Measurements from ENCODE around the gene PRDM16. TPM values are rescaled to one million over a fixed set of nuclear protein-coding genes. Genes with fewer than 3 reads are reported as not detected.
"Not testable (repeated sequence)": the region's sequence is repeated elsewhere in the genome, so short reads cannot be mapped to it uniquely, and the experiment has no call there.

Gene PRDM16
- total RNA-seq, 4 donors from 2014 or later: 0.19 to 1.6 (median 0.36) TPM

GRCh38 chr1:3087049-3087448, 18.0 kb downstream of the PRDM16 start:
- H3K27me3 ChIP-seq: peaks cover 81% of the 10 kb centered on the region
- H3K4me3 ChIP-seq: no peak overlapping the region
- no peaks in the 10 kb centered on the region for H3K36me3 ChIP-seq
- TF ChIP-seq CTCF (IDR thresholded peaks at IDR 0.05) (no peak), POLR2AphosphoS5 (IDR thresholded peaks at IDR 0.05) (no peak), POLR2A (IDR thresholded peaks at IDR 0.05) (no peak), EP300 (IDR thresholded peaks at IDR 0.05) (no peak)
- H3K4me1 ChIP-seq: no peaks in the 10 kb centered on the region
- WGBS: 69% methylated on average over 13 of the region's 17 CpGs
- no peaks in the 10 kb centered on the region for H3K9me3 ChIP-seq
- DNase-seq (ENCODE audit: low spot score in 2 of 2): no peak
- H3K27ac ChIP-seq: no peak overlapping the region

- H3K27me3 ChIP-seq: peaks cover 81% of the 10 kb centered on the region
- not testable (repeated sequence) for H3K4me3 ChIP-seq; H3K9me3 ChIP-seq; H3K27ac ChIP-seq; H3K36me3 ChIP-seq; H3K4me1 ChIP-seq; DNase-seq (ENCODE audit: low spot score in 2 of 2)
- 78% methylated on average over 20 of the region's 20 CpGs for WGBS
These were observed 19.1 kb downstream of the PRDM16 start for GRCh38 chr1:3087946-3088668.

- no peak for TF ChIP-seq EP300 (IDR thresholded peaks at IDR 0.05)
- TF ChIP-seq POLR2AphosphoS5 (IDR thresholded peaks at IDR 0.05): no peak
- Histone ChIP-seq H3K4me3 (no peak overlapping the region), H3K9me3 (no peaks in the 10 kb centered on the region), H3K4me1 (no peaks in the 10 kb centered on the region), H3K36me3 (no peaks in the 10 kb centered on the region), H3K27ac (no peak overlapping the region), H3K27me3 (peaks cover 78% of the 10 kb centered on the region)
- 96% methylated on average over 8 of the region's 17 CpGs for WGBS
- DNase-seq (ENCODE audit: low spot score in 2 of 2): no peak
These were observed 20.5 kb downstream of the PRDM16 start for GRCh38 chr1:3089490-3089889.

- no peaks in the 10 kb centered on the region for H3K4me1 ChIP-seq
These were observed 22.3 kb downstream of the PRDM16 start for GRCh38 chr1:3091334-3091733.

GRCh38 chr1:3092530-3092929, 23.5 kb downstream of the PRDM16 start:
- H3K9me3 ChIP-seq: no peaks in the 10 kb centered on the region
- no peak overlapping the region for H3K4me3 ChIP-seq
- DNase-seq (ENCODE audit: low spot score in 2 of 2): no peak
- H3K27ac ChIP-seq: no peak overlapping the region
- TF ChIP-seq POLR2AphosphoS5 (IDR thresholded peaks at IDR 0.05) (no peak), EP300 (IDR thresholded peaks at IDR 0.05) (no peak), CTCF (IDR thresholded peaks at IDR 0.05) (no peak), POLR2A (IDR thresholded peaks at IDR 0.05) (no peak)
- no peaks in the 10 kb centered on the region for H3K36me3 ChIP-seq
- peaks cover 67% of the 10 kb centered on the region for H3K27me3 ChIP-seq
- H3K4me1 ChIP-seq: no peaks in the 10 kb centered on the region
- 82% methylated on average over 4 of the region's 7 CpGs for WGBS

More at GRCh38 chr1:3091334-3091733, 22.3 kb downstream of the PRDM16 start:
- Histone ChIP-seq H3K9me3 (no peaks in the 10 kb centered on the region), H3K27ac (no peak overlapping the region), H3K4me3 (no peak overlapping the region), H3K36me3 (no peaks in the 10 kb centered on the region), H3K27me3 (peaks cover 72% of the 10 kb centered on the region)
- DNase-seq (ENCODE audit: low spot score in 2 of 2): no peak
- no CpG with 5 or more reads among the region's 14 CpGs for WGBS
- TF ChIP-seq POLR2AphosphoS5 (IDR thresholded peaks at IDR 0.05): no peak
- TF ChIP-seq EP300 (IDR thresholded peaks at IDR 0.05): no peak
- TF ChIP-seq POLR2A (IDR thresholded peaks at IDR 0.05): no peak
- TF ChIP-seq CTCF (IDR thresholded peaks at IDR 0.05): no peak

GRCh38 chr1:3093898-3094626, 25.1 kb downstream of the PRDM16 start:
- Histone ChIP-seq H3K27ac (no peak overlapping the region), H3K4me1 (no peaks in the 10 kb centered on the region), H3K27me3 (peaks cover 75% of the 10 kb centered on the region), H3K36me3 (no peaks in the 10 kb centered on the region), H3K9me3 (no peaks in the 10 kb centered on the region), H3K4me3 (no peak overlapping the region)
- 53% methylated on average over 18 of the region's 27 CpGs for WGBS
- no peak for TF ChIP-seq POLR2AphosphoS5 (IDR thresholded peaks at IDR 0.05)
- TF ChIP-seq POLR2A (IDR thresholded peaks at IDR 0.05): no peak
- no peak for TF ChIP-seq CTCF (IDR thresholded peaks at IDR 0.05)
- TF ChIP-seq EP300 (IDR thresholded peaks at IDR 0.05): no peak
- no peak for DNase-seq (ENCODE audit: low spot score in 2 of 2)
